Skeletal muscle cell (primary cell): Measurements from ENCODE around the gene RNASE13.
"Not testable (repeated sequence)": the region's sequence is repeated elsewhere in the genome, so short reads cannot be mapped to it uniquely, and the experiment has no call there.

ENCODE experiments used
- DNase-seq: peaks from one replicate; pipeline ENCODE4 v3.0.0-alpha.2; 2010; ENCODE audit warnings: low read depth
- H3K4me3 ChIP-seq: 2 replicates; pipeline ENCODE4 v1.5.1; 2011; ENCODE audit warnings: low read depth, mild to moderate bottlenecking, control low read depth, low read length, moderate library complexity

Gene RNASE13

DNA sequence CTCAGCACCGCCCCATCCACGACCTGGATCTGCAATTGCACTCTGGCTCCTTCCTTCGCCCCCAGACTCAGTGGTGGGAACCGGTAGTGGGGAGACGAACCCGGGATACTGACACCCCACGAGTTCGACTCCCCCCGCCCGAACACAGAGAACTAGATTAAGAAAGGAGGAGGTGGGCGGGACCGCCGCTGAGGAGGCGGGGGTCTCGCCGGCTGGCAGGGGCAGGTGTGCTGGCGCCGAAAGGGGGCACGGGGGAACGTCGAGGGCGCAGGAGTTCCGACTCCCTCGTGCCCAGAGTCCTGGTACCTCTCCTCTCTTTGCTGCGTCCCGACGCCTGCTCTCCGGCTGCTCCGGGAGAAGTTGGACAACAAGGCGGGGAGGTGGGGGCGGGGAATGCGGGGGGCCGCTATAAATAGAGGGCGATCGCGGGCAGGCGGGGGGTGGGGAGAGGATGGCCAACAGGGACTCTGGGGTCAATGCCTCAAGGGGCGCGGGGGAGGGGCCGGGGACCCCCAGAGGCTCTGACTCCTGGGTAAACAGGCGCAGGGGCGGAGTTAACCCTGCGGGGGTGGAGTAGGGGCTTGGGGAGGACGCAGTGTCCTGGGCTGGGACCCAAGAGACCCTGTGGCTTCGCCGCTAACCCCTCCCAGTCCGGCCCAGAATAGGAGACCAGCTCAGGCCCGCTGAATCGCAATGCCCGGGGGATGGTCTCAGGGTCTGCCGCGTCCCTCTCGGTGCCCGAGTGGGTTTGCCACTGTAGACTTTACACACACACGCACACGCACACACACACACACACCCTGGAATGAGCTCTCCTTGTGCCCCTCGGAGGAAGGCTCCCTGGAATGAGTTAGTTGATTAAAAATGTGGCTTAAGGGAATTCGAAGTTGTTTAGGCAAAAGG, 9.0 kb downstream of the RNASE13 start:
- DNase-seq = no peak
- H3K4me3 ChIP-seq = peak overlapping the region; percentile 51

DNA sequence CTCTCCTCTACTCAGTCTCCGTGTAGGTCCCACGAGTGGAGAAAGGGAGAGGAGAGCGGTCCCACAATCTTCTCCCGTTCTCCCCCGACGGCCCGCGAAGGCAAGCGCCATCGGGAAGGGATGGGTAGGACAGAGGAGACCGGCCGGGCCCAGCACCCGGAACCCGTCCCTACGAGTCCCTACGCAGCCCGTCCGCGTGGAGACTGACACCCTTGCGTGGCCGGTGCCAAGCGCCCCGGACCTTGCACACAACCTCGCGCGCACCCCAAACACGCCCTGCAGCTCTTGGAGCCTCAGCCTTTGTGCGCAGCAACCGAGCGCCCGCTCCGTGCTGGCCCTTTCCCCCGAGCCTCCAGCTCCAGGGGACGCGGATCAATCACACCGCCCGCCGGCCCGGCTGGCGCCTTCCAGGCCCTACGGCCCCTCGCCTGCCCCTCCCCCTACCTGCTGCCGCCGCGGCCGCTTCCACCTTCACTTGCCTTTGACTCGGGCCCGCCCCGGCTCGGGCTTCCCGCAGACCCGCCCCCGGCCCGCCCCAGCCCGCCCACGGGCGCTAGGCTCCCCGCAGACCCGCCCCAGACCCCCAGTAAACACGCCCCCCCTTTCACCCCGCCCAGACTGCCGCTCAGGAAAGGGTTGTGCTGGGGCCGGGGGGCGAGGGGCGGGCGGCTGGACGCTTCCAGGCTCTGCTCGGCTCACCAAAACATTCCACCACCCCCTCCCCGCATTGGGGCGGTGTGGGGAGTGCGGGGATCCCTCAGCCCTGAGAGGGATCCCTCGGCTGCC, 9.8 kb downstream of the RNASE13 start, which contains the start of gene NDRG2:
Gene NDRG2 (minus strand): TSS at position 477 of the 786 bp plus-strand sequence. CDS start 1,746 bp downstream, outside the sequence.
- DNase-seq = no peak
- peak within 1 kb of the TSS; percentile 51 for H3K4me3 ChIP-seq

DNA sequence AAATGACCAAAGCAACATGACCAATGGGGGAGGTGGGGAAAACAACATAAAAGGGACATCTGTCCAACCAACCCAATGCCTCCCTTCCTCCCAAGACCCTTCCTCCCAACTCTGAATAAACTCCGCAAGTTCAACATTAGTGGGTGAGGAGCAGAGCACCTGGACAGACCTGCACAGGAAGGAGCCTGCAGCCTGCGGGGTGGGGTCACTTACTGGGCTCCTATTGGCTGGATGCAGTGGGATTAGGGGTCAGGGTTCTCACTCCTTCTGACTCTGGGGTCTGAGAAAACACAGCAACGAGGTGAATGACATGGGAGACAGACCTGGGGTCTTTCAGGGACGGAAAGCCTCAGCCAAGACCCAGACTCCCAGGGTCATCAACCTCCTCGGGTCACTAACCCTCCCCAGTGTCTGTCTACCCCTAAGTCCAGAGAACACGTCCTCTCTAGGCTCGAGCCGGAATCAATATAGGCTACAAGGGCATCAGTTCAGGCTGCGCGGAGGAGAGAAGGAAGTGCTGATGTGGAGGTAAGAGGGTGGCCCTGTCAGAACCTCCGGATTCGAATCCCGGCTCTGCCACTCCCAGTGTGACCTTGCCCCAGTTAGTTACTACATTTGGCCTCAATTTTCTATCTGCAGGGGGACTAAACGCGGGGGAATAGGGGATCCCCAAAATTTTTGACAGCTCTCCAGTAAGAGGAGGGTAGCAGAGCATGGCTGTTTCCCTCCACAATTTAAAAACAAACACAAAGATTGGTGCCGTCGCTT, 10.6 kb downstream of the RNASE13 start:
- H3K4me3 ChIP-seq = peak overlapping the region; percentile 51
- DNase-seq = no peak

DNA sequence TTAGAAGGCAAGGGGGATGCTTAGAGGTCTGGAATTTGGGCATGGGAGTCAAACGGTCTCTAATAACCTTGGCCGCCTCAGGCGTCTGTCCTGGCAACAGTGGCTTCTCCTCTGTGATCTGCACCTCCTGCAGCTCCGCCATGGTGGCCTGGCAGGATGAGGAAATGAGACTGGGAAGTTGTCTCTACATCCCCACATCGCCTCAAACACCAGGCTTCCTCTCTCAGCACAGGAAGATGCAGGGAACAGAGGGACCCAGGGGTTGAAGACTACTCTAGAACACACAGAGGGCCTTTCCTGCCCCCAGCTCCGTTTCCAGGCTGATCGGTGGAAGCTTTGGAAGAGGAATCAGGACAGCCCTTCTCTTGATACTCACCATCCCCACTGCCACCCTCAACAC, 11.4 kb downstream of the RNASE13 start:
- no peak overlapping the region for H3K4me3 ChIP-seq
- DNase-seq = no peak

DNA sequence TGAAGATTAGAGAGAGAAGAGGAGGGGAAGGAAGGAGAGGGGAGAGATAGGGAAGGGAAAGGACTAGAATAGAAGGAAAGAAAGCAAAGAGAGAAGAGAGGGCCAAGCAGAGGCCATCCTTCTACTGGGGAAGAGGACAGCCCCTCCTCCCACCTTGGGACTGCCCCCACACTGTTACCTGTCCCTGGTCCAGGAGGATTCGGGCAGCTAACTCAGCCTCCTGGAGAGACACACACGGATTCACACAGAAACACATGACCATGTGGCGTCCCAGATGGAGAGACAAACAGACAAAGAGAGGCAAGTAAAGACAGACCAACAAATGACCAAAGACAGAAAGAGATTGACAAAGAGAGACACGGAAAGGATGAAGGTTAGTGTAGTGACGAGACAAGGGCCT, 11.9 kb downstream of the RNASE13 start:
- DNase-seq = no peak
- H3K4me3 ChIP-seq = no peak overlapping the region

DNA sequence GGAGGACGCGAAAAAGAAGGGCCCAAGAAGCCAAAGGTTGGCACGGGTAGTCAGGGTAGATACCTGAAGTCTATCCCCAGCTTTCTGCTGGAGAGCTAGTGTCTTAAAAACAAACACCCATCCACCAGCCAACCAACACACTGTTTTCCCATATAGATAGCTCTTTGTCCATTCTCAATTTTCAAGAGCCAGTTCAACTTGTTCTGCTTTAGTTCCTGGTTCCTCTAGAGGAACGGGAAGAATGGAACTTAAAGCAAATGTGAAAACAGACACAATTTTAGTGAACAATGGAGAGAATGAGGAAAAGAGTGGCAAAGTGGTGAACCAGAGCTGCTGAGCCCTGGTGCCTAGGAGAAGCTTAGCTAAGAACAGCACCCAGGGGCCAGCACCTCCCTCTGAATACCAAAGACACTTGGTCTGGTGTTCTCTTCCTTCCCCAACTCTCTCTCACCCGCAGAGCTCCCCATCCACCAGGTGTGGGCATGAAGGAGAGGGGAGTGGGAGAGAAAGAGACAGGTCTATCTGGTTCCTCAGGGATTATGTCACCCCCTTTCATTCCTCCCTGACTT, 13.5 kb downstream of the RNASE13 start:
- H3K4me3 ChIP-seq = no peak overlapping the region
- DNase-seq = no peak

DNA sequence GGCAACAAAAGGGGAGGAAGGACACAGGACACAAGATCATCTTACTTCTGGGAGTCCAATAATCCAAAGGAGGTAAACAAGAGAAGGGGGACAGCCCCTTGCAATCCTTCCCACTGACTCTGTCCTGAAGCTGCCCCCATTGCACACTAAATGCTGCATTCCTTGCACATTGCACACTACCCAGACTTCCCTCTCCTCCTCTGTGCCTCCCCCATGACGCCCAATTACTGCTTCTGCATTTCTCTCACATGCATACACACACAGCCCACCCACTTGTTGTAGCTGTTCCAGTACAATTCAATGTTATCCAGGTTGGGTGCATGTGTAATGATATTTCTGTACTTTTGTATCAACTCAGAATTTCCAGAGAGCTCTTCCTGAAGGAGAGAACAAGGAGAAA, 15.2 kb downstream of the RNASE13 start:
- H3K4me3 ChIP-seq = no peak overlapping the region
- no peak for DNase-seq

DNA sequence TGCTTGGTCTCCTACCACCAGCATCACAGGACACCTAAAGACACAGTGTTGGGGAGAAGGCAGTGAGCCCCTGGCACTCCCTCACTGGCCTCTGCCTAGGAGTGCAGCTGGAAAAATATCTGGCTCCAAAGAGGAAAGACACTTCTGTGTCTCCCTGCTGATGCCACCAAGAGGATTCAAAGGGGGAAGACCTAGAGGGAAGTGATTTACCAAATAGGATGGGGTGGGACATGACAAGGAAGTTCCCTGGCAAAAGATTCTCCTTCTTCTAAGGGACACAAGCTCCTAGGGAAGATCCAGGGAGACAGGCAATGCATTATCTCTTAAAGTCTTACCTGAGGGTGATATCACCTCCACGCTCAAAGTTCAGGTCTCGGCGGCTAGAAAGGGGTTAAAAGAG, 15.8 kb downstream of the RNASE13 start:
- DNase-seq = no peak
- H3K4me3 ChIP-seq = no peak overlapping the region

DNA sequence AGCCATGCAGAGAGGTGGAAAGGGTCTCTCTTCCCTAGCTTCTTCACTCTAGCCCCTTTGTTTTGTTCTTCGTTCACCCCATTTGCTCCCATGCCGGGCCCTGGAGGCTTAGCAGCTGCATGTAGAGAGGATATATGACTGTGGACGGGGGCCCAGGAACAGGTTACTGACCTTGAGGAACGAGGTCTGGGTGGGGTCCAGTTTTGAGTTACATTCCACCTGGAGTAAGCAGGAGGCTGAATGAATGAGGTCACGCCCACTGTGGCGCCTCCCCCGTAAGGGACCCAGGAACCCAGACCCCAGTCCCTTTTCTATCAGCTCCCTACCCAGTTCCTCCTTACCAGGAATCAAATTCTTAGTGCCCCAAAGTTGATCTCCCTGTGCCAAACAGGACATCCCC, 16.3 kb downstream of the RNASE13 start:
- DNase-seq = no peak
- H3K4me3 ChIP-seq = no peak overlapping the region

DNA sequence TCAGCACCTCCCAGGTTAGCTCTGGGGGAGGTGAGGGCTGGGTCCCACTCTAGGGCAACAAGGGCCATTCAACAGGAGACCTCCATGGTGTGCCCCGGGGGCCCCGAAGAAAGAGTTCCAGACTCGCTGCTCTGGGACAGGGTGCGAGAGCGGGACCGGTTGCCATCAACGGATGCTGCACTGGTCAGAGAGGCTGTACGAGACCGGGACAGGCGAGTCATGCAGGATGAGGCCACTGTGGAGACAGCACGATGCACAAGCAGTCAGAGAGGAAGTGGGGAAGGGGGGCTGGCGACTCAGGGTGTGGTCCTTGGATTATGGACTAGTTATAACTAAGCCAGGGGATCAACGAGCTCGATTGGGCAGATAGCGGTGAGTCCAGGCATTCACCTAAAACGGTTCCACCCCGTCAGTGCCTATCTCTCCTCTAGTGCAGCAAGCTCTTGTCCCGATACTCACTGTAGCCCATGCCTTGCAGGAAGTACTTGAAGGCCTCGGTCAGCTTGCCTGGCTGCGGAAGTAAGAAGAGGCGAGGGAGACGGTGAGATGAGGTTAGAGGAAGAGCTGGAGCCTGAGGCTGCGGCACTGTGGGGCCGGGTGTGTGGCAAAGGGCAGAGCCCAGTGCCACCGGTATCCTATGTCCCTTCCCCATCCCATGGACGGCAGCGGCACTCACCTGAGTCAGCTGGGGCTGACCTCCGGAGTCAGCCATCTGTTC, 16.9 kb downstream of the RNASE13 start:
- no peak for DNase-seq
- no peak overlapping the region for H3K4me3 ChIP-seq

DNA sequence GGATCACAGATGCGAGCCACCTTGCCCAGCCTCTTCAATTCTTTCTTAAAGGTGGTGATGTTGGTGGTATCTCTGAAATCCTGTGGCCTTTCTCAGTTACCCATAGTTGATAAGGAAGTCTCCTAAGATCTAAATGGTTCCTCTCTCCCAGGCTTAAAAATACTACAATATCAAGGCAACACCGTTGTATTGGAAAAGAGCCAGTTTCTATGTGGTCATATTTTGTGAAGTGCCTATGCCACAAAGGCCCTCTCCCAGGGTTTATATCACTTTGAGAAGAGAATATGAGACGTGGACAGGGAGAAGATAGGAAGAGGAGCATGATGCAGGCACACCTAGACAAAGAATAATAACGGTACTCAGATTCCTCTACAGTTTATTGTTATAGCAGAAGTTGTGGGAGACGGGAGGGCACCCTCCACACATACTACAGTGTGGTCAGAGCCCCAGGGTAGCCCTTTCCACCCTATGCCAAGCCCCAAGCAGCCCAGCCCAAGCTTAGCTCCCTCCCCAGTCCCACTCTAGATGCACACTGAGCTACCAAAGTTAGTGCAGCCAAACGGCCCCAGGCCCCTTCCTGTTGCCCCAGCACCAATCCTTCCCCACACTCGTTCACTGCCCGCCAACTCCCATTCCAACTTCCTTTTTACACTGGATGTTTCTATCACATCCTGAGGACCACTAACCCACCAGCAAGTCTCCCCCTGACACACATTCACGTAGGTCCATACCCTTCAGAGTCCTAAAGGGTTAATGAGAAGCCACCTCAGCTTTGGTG, 18.0 kb downstream of the RNASE13 start:
- DNase-seq = no peak
- no peak overlapping the region for H3K4me3 ChIP-seq

DNA sequence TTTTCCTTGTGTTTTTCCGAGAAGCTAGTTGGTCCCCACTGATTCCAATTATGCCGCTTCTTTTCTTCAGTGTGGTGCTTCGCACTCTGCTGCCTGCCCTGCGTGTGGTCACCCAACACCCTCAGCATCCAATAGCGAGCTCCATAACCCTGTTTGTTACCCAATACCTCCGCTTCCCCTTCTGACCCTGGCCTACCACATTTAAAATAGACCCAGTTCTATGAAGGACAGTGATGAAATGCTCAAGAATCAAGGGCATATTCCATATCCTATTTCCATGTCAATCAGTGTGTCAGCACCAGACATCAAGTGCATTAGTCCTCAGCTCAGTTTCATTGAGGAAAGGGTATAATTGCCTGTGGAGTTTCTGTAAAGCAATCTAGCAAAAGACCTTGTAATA, 19.3 kb downstream of the RNASE13 start:
- H3K4me3 ChIP-seq = no peak overlapping the region
- DNase-seq = no peak

DNA sequence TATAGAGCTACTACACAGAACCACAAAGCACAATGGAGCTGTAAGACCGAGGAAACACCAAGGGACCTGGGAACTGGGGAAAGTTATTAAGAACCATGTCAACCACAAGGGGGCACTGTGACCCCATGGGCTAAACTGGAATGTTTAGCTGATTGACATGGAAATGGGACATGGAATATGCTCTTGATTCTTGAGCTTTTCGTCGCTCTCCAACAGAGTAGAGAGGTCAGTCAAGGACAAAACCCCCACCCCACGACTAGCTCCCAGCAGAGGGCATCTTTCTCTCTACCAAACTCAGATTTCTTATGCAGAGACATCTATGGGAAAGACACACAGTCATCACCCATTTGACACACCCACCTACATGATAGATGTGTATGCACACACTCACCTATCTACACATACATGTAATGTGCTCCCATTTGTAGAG, 19.8 kb downstream of the RNASE13 start:
- no peak overlapping the region for H3K4me3 ChIP-seq
- DNase-seq = peak; percentile 47

DNA sequence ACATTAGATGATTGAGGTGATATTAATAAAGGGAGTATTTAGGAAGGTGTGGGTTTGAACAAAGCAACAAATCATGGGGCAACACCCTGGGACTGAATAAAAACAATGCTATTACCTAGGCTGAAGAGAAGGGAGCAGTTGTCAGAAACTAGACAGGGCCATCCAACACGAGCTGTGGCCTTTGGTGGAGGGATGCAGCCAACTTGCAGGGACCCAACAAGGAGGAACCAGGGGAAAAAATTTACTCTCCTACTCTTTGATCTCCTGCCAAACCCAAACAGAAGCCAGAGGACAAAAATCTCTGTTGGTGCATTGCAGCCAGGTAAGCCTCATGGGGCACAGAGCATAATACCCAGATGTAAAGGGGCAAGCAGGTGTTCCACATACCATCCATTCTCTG, 23.5 kb downstream of the RNASE13 start:
- DNase-seq = no peak
- H3K4me3 ChIP-seq = no peak overlapping the region

DNA sequence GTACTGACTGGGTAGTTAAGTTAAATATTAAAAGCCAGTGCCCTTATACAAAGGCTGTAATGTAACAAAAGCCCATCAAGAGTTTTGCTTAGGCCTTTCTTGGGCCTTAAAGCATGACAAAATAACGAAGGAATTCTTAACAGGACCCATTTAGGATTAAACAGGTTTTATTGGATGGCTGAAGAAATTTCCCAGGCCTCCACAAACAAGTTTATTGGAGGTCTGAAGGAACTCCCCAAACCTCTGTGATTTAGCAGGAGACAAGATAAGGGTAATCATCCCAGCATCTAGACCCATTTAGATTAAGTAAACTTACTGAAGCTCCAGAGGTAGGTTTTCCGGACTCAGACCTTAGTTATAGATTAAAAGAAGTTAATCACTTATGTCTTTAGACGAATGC, 24.9 kb downstream of the RNASE13 start:
- not testable (repeated sequence) for DNase-seq

DNA sequence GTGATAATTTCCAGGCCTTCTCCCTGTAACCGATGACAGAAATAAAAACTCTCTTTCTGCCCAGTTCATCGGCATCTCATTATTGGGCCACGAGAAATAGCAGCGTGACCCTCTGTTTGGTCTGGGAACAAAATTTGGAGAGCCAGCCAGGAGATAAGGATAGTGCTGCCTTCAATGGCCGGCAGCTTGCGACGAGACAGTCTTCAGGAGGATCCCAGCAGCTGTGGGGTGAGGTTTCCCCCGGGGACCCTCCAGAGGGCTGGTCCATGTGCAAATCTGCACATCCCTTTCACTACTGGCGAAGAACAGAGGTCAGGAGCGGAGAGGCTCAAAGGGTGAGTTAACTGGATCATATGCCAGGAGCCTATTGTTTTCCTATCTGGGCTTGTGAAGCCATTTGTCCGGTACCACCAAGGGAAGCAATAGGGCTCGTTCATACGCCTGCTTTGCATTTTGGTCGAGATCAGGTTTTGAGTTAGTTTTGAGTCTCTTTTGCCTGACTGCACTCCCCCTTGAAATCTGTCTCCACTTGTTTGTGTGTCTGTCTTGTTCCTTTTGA, 30.7 kb downstream of the RNASE13 start:
- no peak for DNase-seq
- H3K4me3 ChIP-seq = no peak overlapping the region

More for the DNA sequence above, 24.9 kb downstream of the RNASE13 start:
- not testable (repeated sequence) for H3K4me3 ChIP-seq

DNA sequence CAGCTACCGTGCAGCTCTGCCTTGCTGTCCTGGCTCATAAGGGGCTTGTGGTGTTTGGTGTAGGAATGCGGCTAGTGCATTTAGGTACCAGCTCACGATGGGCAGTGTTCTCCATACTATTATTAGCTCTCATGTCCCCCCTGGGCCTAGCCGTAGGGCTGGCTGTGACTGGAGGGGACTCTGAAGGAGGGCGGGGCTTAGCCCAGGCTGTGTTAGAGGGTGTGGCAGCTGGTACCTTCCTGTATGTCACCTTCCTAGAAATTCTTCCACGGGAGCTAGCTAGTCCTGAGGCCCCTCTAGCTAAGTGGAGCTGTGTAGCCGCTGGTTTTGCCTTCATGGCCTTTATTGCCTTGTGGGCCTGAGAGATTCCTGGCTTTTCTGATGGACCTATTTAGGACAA, 33.4 kb downstream of the RNASE13 start:
- no peak overlapping the region for H3K4me3 ChIP-seq
- no peak for DNase-seq

DNA sequence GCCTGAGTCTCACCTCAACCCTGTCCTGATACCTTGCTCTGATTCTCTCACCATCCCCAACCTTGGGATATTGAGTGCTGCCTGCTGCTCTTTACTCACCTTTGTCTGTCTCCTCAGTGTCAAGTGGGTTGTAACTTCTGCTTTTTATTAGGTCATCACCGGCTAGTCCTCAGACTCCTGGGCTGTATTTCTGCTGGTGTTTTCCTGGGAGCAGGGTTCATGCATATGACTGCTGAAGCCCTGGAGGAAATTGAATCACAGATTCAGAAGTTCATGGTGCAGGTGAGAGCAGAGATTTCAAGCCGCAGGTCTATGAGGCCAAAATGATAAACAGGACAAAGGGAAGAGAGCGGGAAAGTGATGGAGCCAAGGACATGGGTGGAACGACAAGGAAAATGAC, 35.0 kb downstream of the RNASE13 start:
- DNase-seq = no peak
- H3K4me3 ChIP-seq = no peak overlapping the region
